Lower leg skin (tissue), 4 donors: Measurements from ENCODE around the gene UFSP1. TPM values are rescaled to one million over a fixed set of nuclear protein-coding genes. Genes with fewer than 3 reads are reported as not detected.

Experiments
- DNase-seq, 2 donors: peaks; one replicate each; pipeline ENCODE4 v3.0.0-alpha.2; 2019; ENCODE audit warnings: low spot score in 2 of 2
- H3K4me3 ChIP-seq: fragments of 200-600 bp; sonication (generic); 2 replicates; pipeline ENCODE4 v1.5.1; 2017; ENCODE audit warnings: mild to moderate bottlenecking, low read depth; ENCODE audit not compliant: poor library complexity, severe bottlenecking
- POLR2A ChIP-seq, 2 donors: fragments of 450-650 bp; IDR thresholded peaks; one replicate each; pipeline ENCODE4 v1.6.1; 2016 to 2017; ENCODE audit warnings: antibody characterized with exemption in 2 of 2, mild to moderate bottlenecking in 1 of 2, moderate library complexity in 1 of 2
- WGBS, 2 donors: methylation state at CpG; one replicate each; pipeline ENCODE4 v1.1.5; 2018; 5-methylcytosine and 5-hydroxymethylcytosine counted together
- intact Hi-C: fragments of 100-400 bp; cut with DNase I; formaldehyde crosslinking; loops from one replicate; pipeline ENCODE4 v1.15.0; 2023; ENCODE audit warnings: low total_unique reads
- total RNA-seq, 4 donors: library from RNA; depleted of rRNA; stranded (reverse); fragments of >200 nt; gene quantifications; one replicate each; pipeline ENCODE4 v1.1.0, GENCODE V29; 2016
- TF ChIP-seq, protein P1 (sequence below), 3 donors: fragments of 450-650 bp; IDR thresholded peaks; one replicate each; pipeline ENCODE4 v1.5.1; 2016; ENCODE audit warnings: antibody characterized with exemption in 3 of 3, mild to moderate bottlenecking in 3 of 3, moderate library complexity in 2 of 3

The UFSP1 gene
- total RNA-seq, 4 donors from 2014 or later = 3.9 to 6.1 (median 5.2) TPM

- H3K4me3 ChIP-seq = no peak overlapping the region
- 89 to 91% methylated on average over 12 of the region's 12 CpGs for WGBS, 2 donors
- TF ChIP-seq POLR2A (IDR thresholded peaks at IDR 0.05) = no peak
- intact Hi-C loops = no loop called here
- no peak for DNase-seq
These were observed 25.2 kb downstream of the UFSP1 start for GRCh38 chr7:100864263-100864845.

DNA sequence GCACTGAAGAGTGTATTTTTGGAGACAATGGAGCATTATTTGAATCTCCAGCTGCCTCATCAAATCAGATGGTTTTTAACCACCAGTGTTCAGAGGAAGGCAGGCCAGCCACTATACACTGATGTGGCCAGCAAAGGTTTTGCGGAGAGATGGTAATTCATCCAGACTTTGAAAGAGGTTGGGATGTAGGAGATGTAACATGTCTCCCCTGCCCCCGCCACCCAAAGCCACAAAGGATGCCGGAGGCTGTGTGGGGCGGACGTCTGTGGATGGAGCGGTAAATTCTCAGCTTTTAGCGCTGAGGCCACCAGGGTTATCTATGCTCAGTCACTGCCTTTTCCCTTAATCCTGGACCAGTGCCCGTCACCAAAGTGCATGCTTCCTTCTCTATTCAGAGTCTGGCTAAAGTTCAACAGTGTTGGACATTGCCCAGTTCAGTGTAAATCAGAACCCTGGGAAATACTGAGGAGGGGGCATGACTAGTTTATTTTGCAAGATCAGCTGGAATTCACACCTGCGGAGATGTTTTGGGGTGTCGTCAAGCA lies 26.0 kb downstream of the UFSP1 start:
- 80 to 82% methylated on average over 10 of the region's 10 CpGs for WGBS, 2 donors
- no peak for DNase-seq
- intact Hi-C loops = no loop called here
- H3K4me3 ChIP-seq = no peak overlapping the region
- TF ChIP-seq, protein P1, sequence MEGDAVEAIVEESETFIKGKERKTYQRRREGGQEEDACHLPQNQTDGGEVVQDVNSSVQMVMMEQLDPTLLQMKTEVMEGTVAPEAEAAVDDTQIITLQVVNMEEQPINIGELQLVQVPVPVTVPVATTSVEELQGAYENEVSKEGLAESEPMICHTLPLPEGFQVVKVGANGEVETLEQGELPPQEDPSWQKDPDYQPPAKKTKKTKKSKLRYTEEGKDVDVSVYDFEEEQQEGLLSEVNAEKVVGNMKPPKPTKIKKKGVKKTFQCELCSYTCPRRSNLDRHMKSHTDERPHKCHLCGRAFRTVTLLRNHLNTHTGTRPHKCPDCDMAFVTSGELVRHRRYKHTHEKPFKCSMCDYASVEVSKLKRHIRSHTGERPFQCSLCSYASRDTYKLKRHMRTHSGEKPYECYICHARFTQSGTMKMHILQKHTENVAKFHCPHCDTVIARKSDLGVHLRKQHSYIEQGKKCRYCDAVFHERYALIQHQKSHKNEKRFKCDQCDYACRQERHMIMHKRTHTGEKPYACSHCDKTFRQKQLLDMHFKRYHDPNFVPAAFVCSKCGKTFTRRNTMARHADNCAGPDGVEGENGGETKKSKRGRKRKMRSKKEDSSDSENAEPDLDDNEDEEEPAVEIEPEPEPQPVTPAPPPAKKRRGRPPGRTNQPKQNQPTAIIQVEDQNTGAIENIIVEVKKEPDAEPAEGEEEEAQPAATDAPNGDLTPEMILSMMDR (IDR thresholded peaks at IDR 0.05) = no peak
- no peak for TF ChIP-seq POLR2A (IDR thresholded peaks at IDR 0.05)

GRCh38 chr7:100861616-100861985 lies 27.9 kb downstream of the UFSP1 start:
- no peak for DNase-seq
- TF ChIP-seq, protein P1 (IDR thresholded peaks at IDR 0.05) = no peak
- no peak for TF ChIP-seq POLR2A (IDR thresholded peaks at IDR 0.05)
- 95 to 97% methylated on average over 14 of the region's 14 CpGs for WGBS, 2 donors
- H3K4me3 ChIP-seq = no peak overlapping the region
- intact Hi-C loops = no loop called here

DNA sequence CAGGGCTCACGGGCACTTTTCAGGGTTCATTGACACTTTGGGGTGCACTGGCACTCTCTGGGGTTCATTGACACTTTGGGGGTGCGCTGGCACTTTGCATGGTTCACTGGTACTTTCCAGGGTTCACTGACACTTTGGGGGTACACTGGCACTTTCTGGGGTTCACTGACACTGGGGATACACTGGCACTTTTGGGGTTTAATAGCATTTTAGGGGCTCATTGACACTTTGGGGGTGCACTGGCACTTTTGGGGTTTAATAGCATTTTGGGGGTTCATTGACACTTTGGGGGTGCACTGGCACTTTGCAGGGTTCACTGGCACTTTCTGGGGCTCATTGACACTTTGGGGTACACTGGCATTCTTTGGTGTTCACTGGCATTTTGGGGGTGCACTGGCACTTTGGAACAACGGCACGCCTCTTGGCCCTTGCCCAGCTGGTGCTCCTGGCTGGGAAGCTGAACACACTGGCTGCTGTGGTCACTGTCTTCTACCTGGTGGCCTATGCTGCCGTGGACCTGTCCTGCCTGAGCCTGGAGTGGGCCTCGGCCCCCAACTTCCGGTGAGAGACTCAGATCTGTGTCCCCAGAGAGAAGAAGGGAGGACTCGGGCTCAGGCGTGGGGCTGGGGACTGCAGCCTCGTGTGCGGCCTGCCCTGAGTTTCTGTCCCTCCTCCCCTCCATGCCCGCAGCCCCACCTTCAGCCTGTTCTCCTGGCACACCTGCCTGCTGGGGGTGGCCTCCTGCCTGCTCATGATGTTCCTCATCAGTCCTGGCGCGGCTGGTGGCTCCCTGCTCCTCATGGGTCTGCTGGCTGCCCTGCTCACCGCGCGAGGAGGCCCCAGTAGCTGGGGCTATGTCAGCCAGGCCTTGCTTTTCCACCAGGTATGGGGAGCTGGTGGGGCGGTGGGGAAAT lies 28.6 kb downstream of the UFSP1 start:
- DNase-seq = no peak
- H3K4me3 ChIP-seq = no peak overlapping the region
- TF ChIP-seq POLR2A (IDR thresholded peaks at IDR 0.05) = no peak
- TF ChIP-seq, protein P1 (IDR thresholded peaks at IDR 0.05) = no peak
- intact Hi-C loops = no loop called here
- 86 to 92% methylated on average over 15 to 16 of the region's 18 CpGs for WGBS, 2 donors

- 88 to 90% methylated on average over 15 of the region's 15 CpGs for WGBS, 2 donors
- no peak for DNase-seq
- no peak for TF ChIP-seq POLR2A (IDR thresholded peaks at IDR 0.05)
- TF ChIP-seq, protein P1 (IDR thresholded peaks at IDR 0.05) = no peak
- H3K4me3 ChIP-seq = no peak overlapping the region
- intact Hi-C loops = loop anchor here (10.0 kb wide), 2 partner anchors 295 to 395 kb away; partner anchors contain the start of gene SPACDR
These were observed 29.7 kb downstream of the UFSP1 start for GRCh38 chr7:100859856-100860255.

- no peak for DNase-seq
- no peak overlapping the region for H3K4me3 ChIP-seq
- TF ChIP-seq POLR2A (IDR thresholded peaks at IDR 0.05) = no peak
- TF ChIP-seq, protein P1 (IDR thresholded peaks at IDR 0.05) = no peak
- 92 to 95% methylated on average over 16 of the region's 16 CpGs for WGBS, 2 donors
- intact Hi-C loops = loop anchor here (10.0 kb wide), 2 partner anchors 292 to 392 kb away; partner anchors contain the start of gene SPACDR
These were observed 32.6 kb downstream of the UFSP1 start for GRCh38 chr7:100856871-100857282.
